ENCODE results near the gene CDK5RAP1.

- TF ChIP-seq EZH2phosphoT487 (IDR thresholded peaks at IDR 0.05; ENCODE audit: borderline replicate concordance, low read length): no peak
- TF ChIP-seq CTCF (conservative IDR thresholded peaks at IDR 0.05; ENCODE audit: low read depth, low read length): no peak
- no peak for TF ChIP-seq EZH2 (IDR thresholded peaks at IDR 0.05; ENCODE audit: low read length, unreplicated experiment)
Observed at GRCh38 chr20:33408313-33408712, 7.0 kb upstream of the CDK5RAP1 start.

All from PC-3 (cell line).